ENCODE results near the gene LRP1. TPM values are rescaled to one million over a fixed set of nuclear protein-coding genes. Genes with fewer than 3 reads are reported as not detected.

LRP1 gene
- total RNA-seq, 1 donor from 2014 or later, result 477 TPM

DNA sequence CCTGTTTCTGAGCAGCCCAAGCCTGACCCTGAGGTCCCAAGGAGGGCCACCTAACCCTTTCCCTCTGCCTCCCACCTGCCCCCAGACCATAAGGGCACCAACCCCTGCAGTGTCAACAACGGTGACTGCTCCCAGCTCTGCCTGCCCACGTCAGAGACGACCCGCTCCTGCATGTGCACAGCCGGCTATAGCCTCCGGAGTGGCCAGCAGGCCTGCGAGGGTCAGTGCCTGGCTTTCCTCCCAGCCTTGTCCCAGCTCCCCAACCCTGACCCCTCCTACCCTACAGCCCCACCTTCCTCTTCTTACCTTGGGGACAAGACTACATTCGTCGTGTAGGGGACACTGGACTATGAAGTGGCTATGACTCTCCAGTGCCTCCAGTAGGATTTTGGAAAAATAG, 52.8 kb downstream of the LRP1 start:
- intact Hi-C loops (cut with DNase I), result no loop called here
- peak overlapping the region; percentile 27 for H3K27ac ChIP-seq
- no peak for DNase-seq (ENCODE audit: extremely low spot score in 2 of 2)

DNA sequence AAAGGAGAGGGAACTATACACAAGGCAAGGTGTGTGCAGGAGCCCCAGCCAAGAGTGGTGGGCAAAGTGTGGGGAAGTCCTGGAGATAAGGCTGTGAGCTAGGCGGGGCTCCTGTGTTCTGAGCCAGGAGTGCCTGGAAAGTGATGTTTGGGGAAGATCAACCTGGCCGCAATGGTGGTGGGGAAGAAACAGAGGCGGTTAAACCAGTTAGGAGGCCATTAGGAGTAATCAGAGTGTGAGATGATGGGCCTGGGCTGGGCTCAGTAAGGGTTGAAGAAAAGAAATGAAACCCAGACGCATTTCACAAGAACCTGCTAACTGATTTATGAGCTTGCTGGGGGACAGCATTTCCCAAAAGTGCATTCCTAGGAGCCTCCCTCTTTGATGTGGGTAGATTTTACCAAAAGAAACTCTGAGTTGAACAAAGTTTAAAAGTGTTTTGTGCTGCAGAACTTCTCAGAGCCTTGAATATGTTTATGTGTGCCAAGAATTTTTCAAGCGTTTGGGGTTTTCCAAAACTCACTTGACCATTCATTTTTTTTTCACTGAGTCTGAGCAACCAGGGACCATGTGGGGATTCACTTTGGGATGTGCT, 53.4 kb downstream of the LRP1 start:
- DNase-seq (ENCODE audit: extremely low spot score in 2 of 2), result no peak
- H3K27me3 ChIP-seq, result no peaks in the 10 kb centered on the region
- intact Hi-C loops (cut with DNase I), result loop anchor here (2.0 kb wide), 1 partner anchor 57 kb away; no protein-coding TSS in a partner anchor
- peaks cover 35% of the 10 kb centered on the region for H3K4me1 ChIP-seq
- H3K27ac ChIP-seq, result peak overlapping the region; percentile 27
- no peak overlapping the region for H3K4me3 ChIP-seq
- peaks cover 0 to 82% of the 10 kb centered on the region in 2 donors for H3K36me3 ChIP-seq
- H3K9me3 ChIP-seq, result no peaks in the 10 kb centered on the region
- TF ChIP-seq, protein P1, sequence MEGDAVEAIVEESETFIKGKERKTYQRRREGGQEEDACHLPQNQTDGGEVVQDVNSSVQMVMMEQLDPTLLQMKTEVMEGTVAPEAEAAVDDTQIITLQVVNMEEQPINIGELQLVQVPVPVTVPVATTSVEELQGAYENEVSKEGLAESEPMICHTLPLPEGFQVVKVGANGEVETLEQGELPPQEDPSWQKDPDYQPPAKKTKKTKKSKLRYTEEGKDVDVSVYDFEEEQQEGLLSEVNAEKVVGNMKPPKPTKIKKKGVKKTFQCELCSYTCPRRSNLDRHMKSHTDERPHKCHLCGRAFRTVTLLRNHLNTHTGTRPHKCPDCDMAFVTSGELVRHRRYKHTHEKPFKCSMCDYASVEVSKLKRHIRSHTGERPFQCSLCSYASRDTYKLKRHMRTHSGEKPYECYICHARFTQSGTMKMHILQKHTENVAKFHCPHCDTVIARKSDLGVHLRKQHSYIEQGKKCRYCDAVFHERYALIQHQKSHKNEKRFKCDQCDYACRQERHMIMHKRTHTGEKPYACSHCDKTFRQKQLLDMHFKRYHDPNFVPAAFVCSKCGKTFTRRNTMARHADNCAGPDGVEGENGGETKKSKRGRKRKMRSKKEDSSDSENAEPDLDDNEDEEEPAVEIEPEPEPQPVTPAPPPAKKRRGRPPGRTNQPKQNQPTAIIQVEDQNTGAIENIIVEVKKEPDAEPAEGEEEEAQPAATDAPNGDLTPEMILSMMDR (IDR thresholded peaks at IDR 0.05), result no peak
- TF ChIP-seq POLR2AphosphoS5 (IDR thresholded peaks at IDR 0.05; ENCODE audit: insufficient read depth in 1 of 2, low read depth in 1 of 2), result no peak
- no peak for TF ChIP-seq POLR2A (IDR thresholded peaks at IDR 0.05)

More for the DNA sequence above, 52.8 kb downstream of the LRP1 start:
- no peak overlapping the region for H3K4me3 ChIP-seq
- peaks cover 41% of the 10 kb centered on the region for H3K4me1 ChIP-seq
- TF ChIP-seq POLR2AphosphoS5 (IDR thresholded peaks at IDR 0.05; ENCODE audit: insufficient read depth in 1 of 2, low read depth in 1 of 2), result no peak
- TF ChIP-seq POLR2A (IDR thresholded peaks at IDR 0.05), result no peak
- TF ChIP-seq, protein P1 (IDR thresholded peaks at IDR 0.05), result no peak
- H3K9me3 ChIP-seq, result no peaks in the 10 kb centered on the region
- peaks cover 0 to 77% of the 10 kb centered on the region in 2 donors for H3K36me3 ChIP-seq
- no peaks in the 10 kb centered on the region for H3K27me3 ChIP-seq

DNA sequence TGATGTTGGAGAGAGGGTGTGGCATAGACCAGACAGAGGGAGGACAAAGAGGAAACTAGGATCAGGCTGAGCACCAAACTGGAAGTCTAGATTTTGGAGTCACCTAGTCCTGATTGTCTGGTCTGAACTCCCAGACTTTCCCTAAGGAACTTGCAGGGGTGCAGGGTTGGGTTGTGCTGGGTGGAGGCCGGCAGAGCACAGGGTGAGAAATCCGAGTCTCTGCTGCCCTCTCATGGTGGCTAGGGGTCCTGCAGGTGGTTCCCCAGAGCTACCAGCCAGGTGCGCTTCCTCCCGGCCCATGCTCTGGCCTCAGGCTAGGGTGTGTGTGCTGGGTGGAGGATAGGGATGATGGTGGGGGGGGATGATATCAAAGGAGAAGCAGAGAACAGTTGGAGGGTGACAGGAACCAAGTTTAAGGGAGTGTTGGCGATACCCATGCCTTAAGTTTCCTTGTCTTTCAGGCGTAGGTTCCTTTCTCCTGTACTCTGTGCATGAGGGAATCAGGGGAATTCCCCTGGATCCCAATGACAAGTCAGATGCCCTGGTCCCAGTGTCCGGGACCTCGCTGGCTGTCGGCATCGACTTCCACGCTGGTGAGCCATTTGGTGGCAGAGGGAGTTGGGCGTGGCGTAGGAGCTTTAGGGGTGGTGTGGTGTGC, 54.8 kb downstream of the LRP1 start:
- H3K4me1 ChIP-seq, result peaks cover 30% of the 10 kb centered on the region
- no peaks in the 10 kb centered on the region for H3K27me3 ChIP-seq
- no peaks in the 10 kb centered on the region for H3K9me3 ChIP-seq
- H3K27ac ChIP-seq, result peak overlapping the region; percentile 27
- H3K36me3 ChIP-seq, result peaks cover 0 to 82% of the 10 kb centered on the region in 2 donors
- intact Hi-C loops (cut with DNase I), result loop anchor here (2.0 kb wide), 1 partner anchor 58 kb away; no protein-coding TSS in a partner anchor
- no peak for DNase-seq (ENCODE audit: extremely low spot score in 2 of 2)
- H3K4me3 ChIP-seq, result no peak overlapping the region
- TF ChIP-seq POLR2AphosphoS5 (IDR thresholded peaks at IDR 0.05; ENCODE audit: insufficient read depth in 1 of 2, low read depth in 1 of 2) (peak; percentile 38 to 69), POLR2A (IDR thresholded peaks at IDR 0.05) (no peak)
- TF ChIP-seq, protein P1 (IDR thresholded peaks at IDR 0.05), result peak; percentile 73 to 95 (median 93)

DNA sequence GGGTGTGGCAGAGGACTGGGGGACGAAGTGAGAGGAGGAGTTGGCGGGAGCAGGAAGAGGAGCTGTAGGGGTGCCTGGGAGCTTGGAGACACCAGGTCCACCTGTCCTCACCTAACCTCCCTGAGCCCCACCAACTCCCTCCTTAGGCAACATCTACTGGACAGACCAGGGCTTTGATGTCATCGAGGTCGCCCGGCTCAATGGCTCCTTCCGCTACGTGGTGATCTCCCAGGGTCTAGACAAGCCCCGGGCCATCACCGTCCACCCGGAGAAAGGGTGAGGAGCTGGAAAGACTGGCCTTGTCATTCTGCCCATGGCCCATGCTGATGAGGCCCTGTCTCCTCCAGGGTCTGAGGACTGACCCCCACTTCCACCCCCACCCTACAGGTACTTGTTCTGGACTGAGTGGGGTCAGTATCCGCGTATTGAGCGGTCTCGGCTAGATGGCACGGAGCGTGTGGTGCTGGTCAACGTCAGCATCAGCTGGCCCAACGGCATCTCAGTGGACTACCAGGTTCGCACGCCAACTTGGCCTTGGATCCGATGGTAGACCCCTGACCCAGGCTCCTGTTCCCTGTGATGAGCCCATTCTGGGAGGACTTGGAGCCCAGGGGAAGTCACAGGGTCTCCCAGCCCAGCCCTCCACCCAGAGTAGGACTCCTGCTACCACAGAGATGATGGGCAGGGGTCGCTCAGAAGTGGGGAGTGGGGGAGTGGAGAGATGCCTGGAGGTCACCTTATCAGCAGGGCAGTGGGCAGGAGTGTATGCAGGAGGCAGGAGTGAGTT, 55.8 kb downstream of the LRP1 start:
- peaks cover 30% of the 10 kb centered on the region for H3K4me1 ChIP-seq
- no peak for DNase-seq (ENCODE audit: extremely low spot score in 2 of 2)
- H3K36me3 ChIP-seq, result peaks cover 0 to 82% of the 10 kb centered on the region in 2 donors
- no peaks in the 10 kb centered on the region for H3K9me3 ChIP-seq
- H3K27me3 ChIP-seq, result no peaks in the 10 kb centered on the region
- no peak overlapping the region for H3K4me3 ChIP-seq
- intact Hi-C loops (cut with DNase I), result loop anchor here (2.0 kb wide), 1 partner anchor 59 kb away; no protein-coding TSS in a partner anchor
- TF ChIP-seq POLR2A (IDR thresholded peaks at IDR 0.05) (no peak), POLR2AphosphoS5 (IDR thresholded peaks at IDR 0.05; ENCODE audit: insufficient read depth in 1 of 2, low read depth in 1 of 2) (no peak)
- TF ChIP-seq, protein P1 (IDR thresholded peaks at IDR 0.05), result no peak
- H3K27ac ChIP-seq, result no peak overlapping the region

All from vagina (tissue), 2 donors.